RWPE1 (cell line): ENCODE measurements around the gene CACNA2D4.

Source experiments
- CTCF ChIA-PET: fragments of 350-600 bp; sonication (Branson Sonifier 250); formaldehyde crosslinking; extraction: SDS; loops from one replicate; lab custom pipeline; 2021; lab: Yijun Ruan, JAX
- POLR2A ChIA-PET: fragments of 400-600 bp; formaldehyde crosslinking; extraction: SDS; loops from one replicate; lab custom pipeline; 2020; ENCODE audit warnings: antibody characterized with exemption; ENCODE audit not compliant: low non-redundant PET; lab: Yijun Ruan, JAX
- DNase-seq: peaks from one replicate; pipeline ENCODE4 v3.0.0; 2012; ENCODE audit warnings: low spot score
- H3K27ac ChIP-seq: fragments of 450-650 bp; 2 replicates; pipeline ENCODE4 v1.5.1; 2017
- CTCF ChIP-seq: fragments of 450-650 bp; conservative IDR thresholded peaks from 2 replicates; pipeline ENCODE4 v1.5.1; 2017; ENCODE audit warnings: low read depth, mild to moderate bottlenecking

The CACNA2D4 gene

GRCh38 chr12:1796515-1797010, 121.9 kb downstream of the CACNA2D4 start:
- DNase-seq: no peak
- ChIA-PET CTCF (interaction anchor here (0.6 to 2.9 kb wide), 7 partner anchors 18 to 144 kb away, joined by 3 to 45 read pairs (median 3); no protein-coding TSS in a partner anchor), POLR2A (no interaction called here)
- TF ChIP-seq CTCF: no peak
- H3K27ac ChIP-seq: no peak overlapping the region

GRCh38 chr12:1795785-1796514, 122.5 kb downstream of the CACNA2D4 start:
- peak; percentile 84 for TF ChIP-seq CTCF
- H3K27ac ChIP-seq: no peak overlapping the region
- DNase-seq: peak; percentile 78
- CTCF ChIA-PET: interaction anchor here (0.5 to 2.9 kb wide), 12 partner anchors 17 to 492 kb away, joined by 3 to 45 read pairs (median 3); no protein-coding TSS in a partner anchor
- POLR2A ChIA-PET: no interaction called here

GRCh38 chr12:1795221-1795784, 123.1 kb downstream of the CACNA2D4 start:
- TF ChIP-seq CTCF: no peak
- no peak overlapping the region for H3K27ac ChIP-seq
- CTCF ChIA-PET: interaction anchor here (0.5 to 2.9 kb wide), 9 partner anchors 17 to 492 kb away, joined by 3 to 45 read pairs (median 3); no protein-coding TSS in a partner anchor
- POLR2A ChIA-PET: no interaction called here
- no peak for DNase-seq

GRCh38 chr12:1794440-1795090, 123.9 kb downstream of the CACNA2D4 start:
- H3K27ac ChIP-seq: no peak overlapping the region
- no peak for TF ChIP-seq CTCF
- DNase-seq: no peak
- ChIA-PET POLR2A (no interaction called here), CTCF (interaction anchor here (2.3 to 2.9 kb wide), 2 partner anchors 142 to 145 kb away, joined by 15 to 45 read pairs; no protein-coding TSS in a partner anchor)

GRCh38 chr12:1793426-1794210, 124.8 kb downstream of the CACNA2D4 start:
- H3K27ac ChIP-seq: no peak overlapping the region
- ChIA-PET POLR2A (no interaction called here), CTCF (interaction anchor here (0.6 to 1.7 kb wide), 2 partner anchors 66 to 147 kb away, joined by 4 read pairs; no protein-coding TSS in a partner anchor)
- no peak for DNase-seq
- no peak for TF ChIP-seq CTCF
